ENCODE results near the gene ASAP2.

The ASAP2 gene

GRCh38 chr2:9359463-9359862 lies 152.9 kb downstream of the ASAP2 start:
- DNase-seq, result no peak

DNA sequence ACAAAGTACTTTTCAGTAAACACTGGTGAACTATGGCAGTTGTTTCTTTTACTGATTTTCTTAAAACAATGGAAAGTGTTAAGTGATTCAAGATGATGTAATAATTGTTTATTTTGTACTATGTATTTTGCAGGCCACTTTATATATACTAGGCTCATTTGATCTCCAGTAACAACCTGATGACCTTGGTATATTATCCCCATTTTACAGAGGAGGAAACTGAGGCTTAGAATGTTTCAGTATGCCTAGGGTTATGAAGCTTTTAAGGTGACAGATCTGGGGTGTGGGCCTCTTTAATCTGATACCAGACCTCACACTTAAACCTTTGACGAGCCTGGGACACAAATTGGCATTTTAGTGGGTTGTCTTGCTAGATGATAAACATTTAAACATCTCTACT lies 153.5 kb downstream of the ASAP2 start:
- DNase-seq, result no peak

DNA sequence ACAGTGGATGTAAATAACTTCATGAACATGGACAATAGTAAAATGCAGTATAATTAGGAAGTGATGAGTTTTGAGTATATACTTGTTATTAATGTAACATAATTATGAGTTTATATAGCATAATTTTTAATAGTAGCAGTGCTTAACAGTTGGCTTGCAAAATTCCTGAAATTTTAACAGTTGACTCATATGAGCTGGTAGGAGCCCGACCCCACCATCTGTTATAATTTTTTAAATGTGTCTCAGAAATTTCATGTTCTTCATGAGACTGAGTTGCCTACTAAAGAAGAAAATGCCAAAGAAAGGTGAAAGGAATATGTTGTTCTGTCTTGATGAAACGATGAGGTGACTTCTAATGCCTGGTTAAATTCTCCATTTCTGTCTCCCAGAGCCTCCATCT lies 154.1 kb downstream of the ASAP2 start:
- DNase-seq, result peak; percentile 44

DNA sequence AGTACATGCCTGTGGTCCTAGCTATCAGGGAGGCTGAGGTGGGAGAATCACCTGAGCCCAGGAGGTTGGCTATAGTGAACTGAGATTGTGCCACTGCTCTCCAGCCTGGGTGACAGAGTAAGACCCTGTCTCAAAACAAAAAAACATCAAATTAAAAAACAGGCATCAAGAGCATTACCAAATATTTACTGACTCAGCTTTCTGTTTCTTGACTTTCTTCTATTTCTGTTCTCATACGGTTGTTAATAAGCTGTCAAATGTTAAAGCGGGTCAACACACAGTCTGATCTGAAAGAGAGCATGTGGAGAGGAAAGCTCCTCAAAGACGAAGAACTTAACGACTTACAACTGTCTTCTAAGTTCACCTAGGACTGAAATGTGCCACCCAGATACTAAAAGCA lies 157.8 kb downstream of the ASAP2 start:
- DNase-seq, result no peak

DNA sequence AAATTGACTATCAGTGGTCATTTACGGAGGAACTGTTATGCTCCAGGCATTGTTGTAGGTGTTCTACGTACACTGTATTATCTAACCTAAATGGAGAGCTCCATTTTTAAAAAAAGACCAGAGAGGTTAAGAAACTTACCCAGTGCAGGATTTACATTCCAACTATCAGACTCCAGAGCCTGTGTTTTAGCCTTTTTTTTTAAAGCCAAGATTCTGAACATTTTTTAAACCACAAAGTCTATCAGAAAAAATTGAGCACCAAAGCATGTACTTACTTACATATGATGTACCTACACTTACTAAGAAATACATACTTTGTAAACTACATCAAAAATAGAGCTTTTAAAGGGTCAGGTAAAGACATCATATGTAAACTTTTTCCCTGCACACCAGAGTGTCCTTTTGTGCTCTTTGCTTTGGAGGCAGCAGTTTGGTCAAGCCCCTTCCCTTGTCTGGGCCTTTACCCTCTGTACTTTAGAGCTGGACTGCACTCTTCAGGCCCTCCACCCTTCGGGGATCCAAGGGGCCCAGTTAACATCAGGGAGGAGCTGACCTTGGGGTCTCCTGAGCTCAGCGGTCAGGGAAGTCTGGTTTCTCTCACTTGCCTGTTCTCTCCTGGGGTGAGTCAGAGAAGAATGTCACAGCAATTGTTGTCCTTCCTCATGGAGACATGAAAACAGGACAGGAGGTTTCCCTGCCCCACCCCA lies 158.3 kb downstream of the ASAP2 start:
- peak; percentile 23 for DNase-seq

GRCh38 chr2:9365498-9366019 lies 158.9 kb downstream of the ASAP2 start:
- DNase-seq, result no peak

DNA sequence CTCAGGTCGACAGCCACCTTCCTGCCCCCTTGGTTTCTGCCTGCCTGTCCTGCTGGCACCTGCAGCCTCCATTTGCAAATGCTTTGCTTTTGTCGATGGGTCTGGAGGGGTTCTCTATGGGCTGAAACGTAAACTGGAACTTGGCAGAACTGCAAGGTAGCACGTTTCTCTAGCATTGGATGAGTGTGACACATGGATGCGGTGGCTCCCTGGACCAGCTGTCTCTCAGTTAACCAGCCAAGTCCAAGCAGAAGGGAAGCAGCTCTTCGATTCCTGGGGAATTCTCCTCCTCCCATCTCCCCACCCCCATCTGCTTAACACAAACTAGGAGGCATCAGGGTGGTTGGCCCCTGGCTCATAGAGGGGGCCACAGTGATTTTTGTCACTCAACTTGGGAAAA lies 159.4 kb downstream of the ASAP2 start:
- no peak for DNase-seq

- DNase-seq, result no peak
Observed at GRCh38 chr2:9370746-9371145, 164.1 kb downstream of the ASAP2 start.

DNA sequence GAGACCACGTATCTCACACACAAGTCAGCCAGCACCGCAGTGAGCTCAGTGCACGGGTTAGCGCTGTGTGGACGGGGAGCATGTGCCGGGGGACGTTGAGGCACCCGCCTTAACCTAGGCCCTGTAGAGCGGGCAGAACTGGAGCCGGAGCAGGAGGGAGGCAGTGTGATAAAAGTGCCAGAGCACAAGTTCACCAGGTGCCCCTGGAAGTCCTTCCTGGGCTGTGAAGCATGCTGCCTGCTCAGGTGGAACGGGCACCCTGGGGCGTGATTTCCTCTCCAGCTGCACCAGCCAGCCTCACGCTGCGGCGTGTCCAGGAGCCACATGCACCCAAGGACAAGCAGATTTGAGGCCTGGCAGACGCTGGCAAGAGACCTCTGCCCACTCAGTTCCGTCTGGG lies 166.4 kb downstream of the ASAP2 start:
- no peak for DNase-seq

DNA sequence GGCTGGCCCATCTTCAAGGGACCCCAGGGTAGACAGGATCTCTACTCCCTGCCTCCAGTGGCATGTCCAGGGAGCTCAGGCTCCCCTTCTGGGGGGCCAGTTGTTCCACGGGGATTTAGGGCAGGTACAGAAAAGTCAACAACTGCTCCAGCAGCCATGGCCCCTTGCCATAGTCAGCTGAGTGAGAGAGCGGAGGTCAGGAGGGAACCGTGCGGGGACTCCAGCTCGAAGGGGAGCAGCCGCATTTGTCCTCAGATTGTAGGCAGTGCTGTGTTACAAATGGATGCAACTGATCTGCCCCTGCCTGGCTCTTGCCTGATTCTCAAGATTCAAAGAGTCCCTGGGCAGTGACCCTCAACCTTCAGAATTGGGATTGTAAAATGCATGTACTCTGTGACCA lies 166.9 kb downstream of the ASAP2 start:
- DNase-seq, result no peak

DNA sequence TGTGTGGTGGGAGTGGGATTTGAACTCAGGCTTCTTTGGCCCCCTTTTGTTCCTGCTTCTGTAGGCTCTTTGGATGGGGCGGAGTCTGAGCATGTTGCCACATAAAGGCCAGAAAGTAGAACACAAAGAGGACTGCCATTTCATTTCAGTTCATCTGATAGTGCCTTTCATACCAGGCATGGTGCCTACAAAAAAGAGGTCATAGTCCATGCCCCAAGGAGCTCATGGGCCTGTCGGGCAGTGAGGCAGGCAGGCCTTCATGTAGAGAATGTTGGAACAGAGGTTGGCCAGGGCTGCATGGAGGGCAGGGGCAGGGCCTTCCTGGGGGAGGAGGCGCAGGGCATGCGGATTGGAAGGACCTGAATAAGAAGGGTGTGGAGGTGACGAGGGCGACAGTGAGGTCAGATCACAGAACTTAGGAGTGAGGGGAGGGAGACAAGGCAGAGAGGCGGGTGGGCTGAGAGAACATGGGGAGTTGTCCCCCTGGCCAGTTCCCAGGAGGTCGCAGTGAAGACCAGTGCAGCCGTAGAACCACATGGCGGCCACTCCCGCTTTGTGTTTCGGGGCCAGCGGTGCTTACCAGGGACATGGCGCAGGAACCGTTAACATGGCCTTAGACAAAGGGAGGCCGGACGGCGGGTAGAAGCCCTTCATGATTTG lies 167.6 kb downstream of the ASAP2 start:
- DNase-seq, result no peak

DNA sequence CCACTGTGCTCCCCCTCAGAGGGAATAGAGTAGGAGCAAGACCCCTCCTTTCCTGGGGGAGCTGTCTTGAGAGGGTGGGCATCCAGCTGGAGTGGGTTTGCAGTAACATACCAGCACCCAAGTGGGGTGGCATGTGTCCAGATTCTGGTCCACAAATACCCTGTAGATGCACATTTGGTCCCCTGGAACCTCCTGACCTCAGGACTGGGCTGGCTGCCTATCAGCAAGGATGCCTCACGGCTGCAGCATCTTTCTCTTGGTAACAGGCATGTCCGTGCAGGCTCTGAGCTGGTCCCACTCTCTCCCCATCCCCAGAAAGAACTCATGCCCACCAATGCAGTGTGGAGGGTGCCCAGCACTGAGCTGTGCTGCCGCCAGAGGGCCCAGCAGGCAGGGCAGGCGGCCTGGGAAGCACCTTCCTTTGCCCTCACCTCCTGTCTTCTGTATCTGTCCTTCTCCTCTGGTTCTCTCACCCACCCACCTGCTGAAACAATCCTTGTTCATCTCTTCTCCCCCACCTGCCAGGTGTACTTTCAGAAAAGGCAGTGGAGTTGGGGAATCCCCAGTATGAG lies 169.3 kb downstream of the ASAP2 start:
- no peak for DNase-seq

DNA sequence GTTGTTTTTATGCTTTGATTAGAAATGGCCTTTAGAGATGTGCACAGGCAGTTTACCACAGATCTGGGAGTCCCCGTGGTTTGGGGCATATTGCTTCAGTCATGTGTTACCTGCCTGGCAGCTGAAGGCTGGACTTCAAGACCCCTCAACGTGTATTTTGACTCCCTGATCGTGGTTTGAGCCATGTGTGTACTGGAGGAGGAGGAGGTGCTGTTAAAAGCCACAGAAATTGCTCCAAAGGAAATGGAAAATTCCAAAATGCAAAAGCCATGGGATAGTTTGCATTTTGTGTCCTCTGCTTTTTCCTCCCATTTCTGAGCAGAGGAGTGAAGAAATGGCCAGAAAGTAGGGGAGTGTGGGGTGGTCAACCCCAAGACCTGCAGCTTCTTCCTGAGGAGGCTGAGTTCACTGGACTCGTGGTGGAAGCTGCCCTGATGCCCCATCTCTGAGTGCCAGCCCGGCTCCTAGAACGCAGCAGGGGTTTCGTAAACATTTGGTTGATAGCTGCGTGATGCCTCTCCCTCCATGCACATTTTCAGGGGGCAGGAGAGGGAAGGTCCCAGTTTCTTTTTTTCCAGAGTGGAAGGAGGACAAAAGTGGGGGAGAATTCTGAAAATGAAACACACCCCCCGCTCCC lies 171.0 kb downstream of the ASAP2 start:
- no peak for DNase-seq

- peak; percentile 77 for DNase-seq
Observed at GRCh38 chr2:9378433-9379390, 172.1 kb downstream of the ASAP2 start.

DNA sequence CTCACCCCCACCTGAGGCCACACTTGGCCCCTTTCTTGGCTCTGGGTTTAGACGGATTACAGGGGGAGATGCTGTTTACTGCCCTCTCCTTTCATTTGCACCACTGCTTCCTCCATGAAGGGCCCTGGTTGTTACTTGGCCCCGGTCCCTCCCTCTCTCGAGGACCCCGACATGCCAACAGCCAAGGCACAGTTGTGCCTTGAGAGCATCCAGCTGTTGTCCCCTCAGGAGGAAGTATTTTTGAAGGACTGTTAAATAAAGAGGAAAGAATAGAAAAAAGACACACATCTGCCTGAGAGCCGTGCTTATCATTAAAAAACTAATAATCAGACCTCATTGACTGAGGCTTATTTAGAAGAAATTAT lies 172.8 kb downstream of the ASAP2 start:
- DNase-seq, result no peak

DNA sequence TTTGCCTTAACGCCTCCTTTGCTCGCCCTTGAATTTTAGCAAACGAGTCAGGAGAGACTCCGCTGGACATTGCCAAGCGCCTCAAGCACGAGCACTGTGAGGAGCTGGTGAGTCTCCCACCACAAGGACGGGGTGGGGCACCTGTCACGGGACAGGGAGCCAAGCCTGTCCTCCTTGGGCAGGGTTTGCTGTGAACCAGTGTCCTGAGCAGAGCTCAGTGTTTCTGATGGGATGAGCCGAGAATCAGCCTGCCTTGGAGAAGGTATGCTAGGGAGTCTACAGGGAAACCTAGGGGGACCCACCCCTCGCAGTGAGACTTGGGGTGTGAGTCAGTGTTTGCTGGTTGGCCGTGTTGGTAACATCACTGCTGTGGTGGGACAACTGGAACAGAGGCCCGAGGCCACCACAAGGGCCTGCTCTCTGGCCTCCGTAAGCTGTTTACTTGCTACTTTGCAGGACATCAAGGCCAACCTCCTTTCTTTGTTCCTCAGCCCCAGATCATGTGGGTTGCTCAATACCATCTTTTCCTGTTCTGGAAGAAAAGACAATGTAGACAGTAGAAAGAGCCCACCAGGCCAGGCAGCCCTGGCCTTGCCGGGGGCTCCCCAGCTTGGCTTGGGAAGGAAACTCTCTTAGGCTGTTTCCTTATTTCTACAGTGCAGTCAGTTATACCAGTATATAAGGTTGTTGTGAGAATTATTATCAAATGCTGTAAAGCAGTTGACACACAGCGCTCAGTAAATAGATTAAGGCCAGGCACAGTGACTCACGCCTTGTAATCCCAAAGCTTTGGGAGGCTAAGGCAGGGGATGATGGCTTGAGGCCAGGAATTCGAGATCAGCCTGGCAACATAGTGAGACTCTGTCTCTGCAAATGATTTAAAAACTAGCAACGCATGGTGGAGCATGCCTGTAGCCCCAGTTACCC lies 174.4 kb downstream of the ASAP2 start:
- DNase-seq, result peak; percentile 94

GRCh38 chr2:9382604-9383235 lies 176.1 kb downstream of the ASAP2 start:
- no peak for DNase-seq

DNA sequence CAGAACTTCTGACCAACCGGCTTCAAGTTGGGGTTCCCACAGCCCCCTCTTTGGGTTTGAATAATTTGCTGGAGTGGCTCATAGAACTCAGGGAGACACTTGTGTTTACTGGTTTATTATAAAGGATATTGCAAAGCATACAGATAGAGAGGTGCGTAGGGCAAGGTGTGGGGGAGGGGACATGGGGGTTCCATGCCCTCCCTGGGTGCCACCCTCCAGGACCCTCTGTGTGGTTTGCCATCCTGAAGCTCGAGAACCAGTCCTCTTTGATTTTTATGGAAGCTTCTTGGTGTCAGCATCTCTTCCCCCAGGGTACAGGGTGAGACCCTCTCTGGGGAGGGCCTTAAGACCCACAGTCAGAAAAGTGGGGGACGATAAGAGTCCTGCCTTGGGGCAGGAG lies 177.9 kb downstream of the ASAP2 start:
- DNase-seq, result no peak

- DNase-seq, result peak; percentile 26
Observed at GRCh38 chr2:9385841-9386240, 179.2 kb downstream of the ASAP2 start.

DNA sequence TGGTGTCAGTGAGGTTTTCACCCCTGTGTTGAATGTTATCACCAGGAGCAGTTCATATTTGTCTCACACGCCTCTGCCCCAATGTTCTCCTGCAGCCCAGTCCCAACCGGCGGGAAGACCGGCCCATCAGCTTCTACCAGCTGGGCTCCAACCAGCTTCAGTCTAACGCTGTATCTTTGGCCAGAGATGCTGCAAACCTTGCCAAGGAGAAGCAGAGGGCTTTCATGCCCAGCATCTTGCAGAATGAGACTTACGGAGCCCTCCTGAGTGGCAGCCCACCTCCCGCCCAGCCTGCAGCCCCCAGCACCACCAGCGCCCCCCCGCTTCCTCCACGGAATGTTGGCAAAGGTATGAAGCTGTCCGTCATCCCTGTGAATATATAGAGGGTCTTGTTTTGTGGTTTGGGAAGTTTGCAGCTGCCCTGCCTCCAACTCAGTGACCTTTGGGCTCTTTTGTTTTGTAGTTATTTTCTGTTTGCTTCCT lies 181.6 kb downstream of the ASAP2 start:
- no peak for DNase-seq
